Activated CD8-positive, alpha-beta T cell treated with anti-CD3 and anti-CD28 coated beads for 36 hours (primary cell): ENCODE results near the gene GRM8. TPM values are rescaled to one million over a fixed set of nuclear protein-coding genes. Genes with fewer than 3 reads are reported as not detected.

Experiments used
- ATAC-seq: fragments of 200-7000 bp; cut with Tn5 transposase; one replicate; pipeline ENCODE4 v1.10.0; 2021; ENCODE audit warnings: mild to moderate bottlenecking, moderate library complexity
- CTCF ChIA-PET: fragments of 350-600 bp; sonication (Branson Sonifier 250); formaldehyde crosslinking; loops from one replicate; lab custom pipeline; 2021; ENCODE audit warnings: antibody characterized with exemption; lab: Charles Lee
- POLR2A ChIA-PET: fragments of 350-600 bp; sonication (Branson Sonifier 250); formaldehyde crosslinking; loops from one replicate; lab custom pipeline; 2021; ENCODE audit warnings: antibody characterized with exemption; lab: Charles Lee
- DNase-seq: peaks from one replicate; pipeline ENCODE4 v3.0.0-alpha.2; 2020
- H3K27ac Mint-ChIP-seq: one replicate; pipeline ENCODE4 v1.8.0; 2021; ENCODE audit warnings: mild to moderate bottlenecking, mixed read lengths
- H3K27me3 Mint-ChIP-seq: one replicate; pipeline ENCODE4 v1.8.0; 2021; ENCODE audit warnings: mixed read lengths
- H3K36me3 Mint-ChIP-seq: one replicate; pipeline ENCODE4 v1.8.0; 2021; ENCODE audit warnings: low read depth, mixed read lengths
- H3K4me1 Mint-ChIP-seq: one replicate; pipeline ENCODE4 v1.8.0; 2021; ENCODE audit warnings: low read depth, mixed read lengths
- H3K4me3 Mint-ChIP-seq: one replicate; pipeline ENCODE4 v1.8.0; 2021; ENCODE audit warnings: mild to moderate bottlenecking, moderate library complexity, mixed read lengths
- H3K9me3 Mint-ChIP-seq: one replicate; pipeline ENCODE4 v1.8.0; 2021; ENCODE audit warnings: mixed read lengths
- CTCF ChIP-seq: fragments of 200-600 bp; IDR thresholded peaks from one replicate; pipeline ENCODE4 v1.8.0; 2022; ENCODE audit warnings: antibody characterized with exemption, mild to moderate bottlenecking
- intact Hi-C: fragments of 100-400 bp; cut with micrococcal nuclease; formaldehyde crosslinking; loops from one replicate; pipeline ENCODE4 v1.10.0; 2022
- total RNA-seq, 2 experiments: library from RNA; stranded (reverse); gene quantifications; one replicate each; pipeline ENCODE4 v1.2.3, GENCODE V29; 2021

GRM8 gene
- total RNA-seq, 2 experiments from 2014 or later, result not detected

GRCh38 chr7:126606331-126606730 is 646.4 kb downstream of the GRM8 start:
- intact Hi-C loops, result no loop called here
- H3K27me3 Mint-ChIP-seq, result no peaks in the 10 kb centered on the region
- no peak overlapping the region for H3K4me3 Mint-ChIP-seq
- ATAC-seq (no peak), DNase-seq (no peak)
- POLR2A ChIA-PET, result no interaction called here
- peaks cover 1% of the 10 kb centered on the region for H3K9me3 Mint-ChIP-seq
- no peaks in the 10 kb centered on the region for H3K36me3 Mint-ChIP-seq
- no peak overlapping the region for H3K27ac Mint-ChIP-seq
- CTCF ChIA-PET, result no interaction called here
- no peaks in the 10 kb centered on the region for H3K4me1 Mint-ChIP-seq
- TF ChIP-seq CTCF, result no peak

GRCh38 chr7:126605553-126605952 is 647.2 kb downstream of the GRM8 start:
- CTCF ChIA-PET, result no interaction called here
- H3K27ac Mint-ChIP-seq, result no peak overlapping the region
- no peaks in the 10 kb centered on the region for H3K4me1 Mint-ChIP-seq
- POLR2A ChIA-PET, result no interaction called here
- intact Hi-C loops, result no loop called here
- peaks cover 1% of the 10 kb centered on the region for H3K9me3 Mint-ChIP-seq
- no peak for TF ChIP-seq CTCF
- DNase-seq, result no peak
- no peaks in the 10 kb centered on the region for H3K27me3 Mint-ChIP-seq
- no peaks in the 10 kb centered on the region for H3K36me3 Mint-ChIP-seq
- H3K4me3 Mint-ChIP-seq, result no peak overlapping the region
- no peak for ATAC-seq

- ATAC-seq (no peak), DNase-seq (no peak)
- Mint-ChIP-seq H3K27me3 (no peaks in the 10 kb centered on the region), H3K27ac (no peak overlapping the region), H3K36me3 (no peaks in the 10 kb centered on the region), H3K4me1 (no peaks in the 10 kb centered on the region), H3K4me3 (no peak overlapping the region), H3K9me3 (peaks cover 1% of the 10 kb centered on the region)
- POLR2A ChIA-PET, result no interaction called here
- CTCF ChIA-PET, result no interaction called here
- intact Hi-C loops, result no loop called here
- TF ChIP-seq CTCF, result no peak
These were observed 647.7 kb downstream of the GRM8 start for GRCh38 chr7:126605056-126605455.

GRCh38 chr7:126589068-126589684 is 663.6 kb downstream of the GRM8 start:
- Mint-ChIP-seq H3K4me3 (no peak overlapping the region), H3K36me3 (no peaks in the 10 kb centered on the region), H3K27me3 (no peaks in the 10 kb centered on the region), H3K4me1 (no peaks in the 10 kb centered on the region), H3K9me3 (peaks cover 6% of the 10 kb centered on the region), H3K27ac (no peak overlapping the region)
- DNase-seq, result no peak
- POLR2A ChIA-PET, result no interaction called here
- intact Hi-C loops, result no loop called here
- ATAC-seq, result no peak
- TF ChIP-seq CTCF, result no peak
- CTCF ChIA-PET, result no interaction called here

GRCh38 chr7:126578338-126578737 is 674.4 kb downstream of the GRM8 start:
- DNase-seq (no peak), ATAC-seq (no peak)
- Mint-ChIP-seq H3K27ac (no peak overlapping the region), H3K9me3 (no peaks in the 10 kb centered on the region), H3K4me3 (no peak overlapping the region), H3K4me1 (no peaks in the 10 kb centered on the region), H3K27me3 (no peaks in the 10 kb centered on the region), H3K36me3 (no peaks in the 10 kb centered on the region)
- intact Hi-C loops, result no loop called here
- CTCF ChIA-PET, result no interaction called here
- no peak for TF ChIP-seq CTCF
- POLR2A ChIA-PET, result no interaction called here
